Activated CD8-positive, alpha-beta memory T cell treated with anti-CD3 and anti-CD28 coated beads, Interleukin-2, amount 10 ng/mL, durations not matched to agents 7 days and 5 days (primary cell): Measurements from ENCODE around the gene TMPRSS12. TPM values are rescaled to one million over a fixed set of nuclear protein-coding genes. Genes with fewer than 3 reads are reported as not detected.
A peak's percentile ranks its signal among the peaks of the same experiment; 100 is the strongest.
"Not testable (repeated sequence)": the region's sequence is repeated elsewhere in the genome, so short reads cannot be mapped to it uniquely, and the experiment has no call there.

Experiments
- ATAC-seq: fragments of 150-1000 bp; cut with Tn5 transposase; one replicate; pipeline ENCODE4 v1.10.0; 2021; ENCODE audit warnings: moderate library complexity
- CTCF ChIA-PET: fragments of 350-600 bp; sonication (Branson Sonifier 250); formaldehyde crosslinking; loops from one replicate; lab custom pipeline; 2021; ENCODE audit warnings: antibody characterized with exemption; lab: Charles Lee
- DNase-seq: peaks from one replicate; pipeline ENCODE4 v3.0.0-alpha.2; 2020
- H3K27ac Mint-ChIP-seq: one replicate; pipeline ENCODE4 v1.8.0; 2021; ENCODE audit warnings: mild to moderate bottlenecking, mixed read lengths
- H3K27me3 Mint-ChIP-seq: one replicate; pipeline ENCODE4 v1.8.0; 2021; ENCODE audit warnings: mixed read lengths
- H3K36me3 Mint-ChIP-seq: one replicate; pipeline ENCODE4 v1.8.0; 2021; ENCODE audit warnings: mild to moderate bottlenecking, mixed read lengths
- H3K4me1 Mint-ChIP-seq: one replicate; pipeline ENCODE4 v1.8.0; 2021; ENCODE audit warnings: mixed read lengths
- H3K4me3 Mint-ChIP-seq: one replicate; pipeline ENCODE4 v1.8.0; 2021; ENCODE audit warnings: mild to moderate bottlenecking, moderate library complexity, mixed read lengths
- H3K9me3 Mint-ChIP-seq: one replicate; pipeline ENCODE4 v1.8.0; 2022; ENCODE audit warnings: low read depth, mixed read lengths
- total RNA-seq, 2 experiments: library from RNA; stranded (reverse); gene quantifications; one replicate each; pipeline ENCODE4 v1.2.3, GENCODE V29; 2021

TMPRSS12 gene
- total RNA-seq, 2 experiments from 2014 or later = not detected

GRCh38 chr12:50882563-50882962, 39.8 kb downstream of the TMPRSS12 start:
- no peak for ATAC-seq
- H3K27me3 Mint-ChIP-seq = no peaks in the 10 kb centered on the region
- CTCF ChIA-PET = no interaction called here

GRCh38 chr12:50887191-50887590, 44.5 kb downstream of the TMPRSS12 start:
- no peak overlapping the region for H3K4me3 Mint-ChIP-seq
- H3K27ac Mint-ChIP-seq = no peak overlapping the region
- ATAC-seq (no peak), DNase-seq (no peak)
- H3K9me3 Mint-ChIP-seq = no peaks in the 10 kb centered on the region
- CTCF ChIA-PET = no interaction called here
- H3K36me3 Mint-ChIP-seq = no peaks in the 10 kb centered on the region
- no peaks in the 10 kb centered on the region for H3K4me1 Mint-ChIP-seq
- no peaks in the 10 kb centered on the region for H3K27me3 Mint-ChIP-seq

More at GRCh38 chr12:50882563-50882962, 39.8 kb downstream of the TMPRSS12 start:
- H3K36me3 Mint-ChIP-seq = peaks cover 1% of the 10 kb centered on the region
- no peaks in the 10 kb centered on the region for H3K9me3 Mint-ChIP-seq
- no peak overlapping the region for H3K4me3 Mint-ChIP-seq
- H3K4me1 Mint-ChIP-seq = no peaks in the 10 kb centered on the region
- DNase-seq = no peak
- H3K27ac Mint-ChIP-seq = no peak overlapping the region

DNA sequence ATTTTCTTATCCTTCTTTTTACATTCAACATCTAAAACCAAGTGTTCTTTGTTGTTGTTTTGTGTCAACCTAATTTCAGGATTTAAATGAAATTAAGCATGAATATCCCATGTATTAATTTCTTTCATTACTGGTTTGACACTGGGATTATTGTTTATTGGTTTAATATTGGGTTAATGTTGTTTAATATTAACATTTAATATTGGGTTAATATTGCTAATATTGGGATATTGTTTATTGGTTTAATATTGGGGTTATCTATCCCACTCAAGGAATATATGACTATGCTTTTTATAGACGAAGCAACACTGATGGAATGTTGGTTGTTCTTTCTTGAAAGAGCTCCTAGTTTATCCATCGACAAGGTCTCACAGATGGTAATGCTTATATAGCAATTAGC, 45.9 kb downstream of the TMPRSS12 start:
- Mint-ChIP-seq H3K27ac (no peak overlapping the region), H3K36me3 (no peaks in the 10 kb centered on the region), H3K27me3 (no peaks in the 10 kb centered on the region), H3K4me3 (no peak overlapping the region), H3K9me3 (no peaks in the 10 kb centered on the region), H3K4me1 (no peaks in the 10 kb centered on the region)
- ATAC-seq (no peak), DNase-seq (no peak)
- CTCF ChIA-PET = no interaction called here

- ATAC-seq = no peak
- Mint-ChIP-seq H3K9me3 (no peaks in the 10 kb centered on the region), H3K36me3 (no peaks in the 10 kb centered on the region), H3K27me3 (no peaks in the 10 kb centered on the region), H3K4me3 (no peak overlapping the region), H3K27ac (no peak overlapping the region), H3K4me1 (no peaks in the 10 kb centered on the region)
- CTCF ChIA-PET = no interaction called here
- no peak for DNase-seq
Measured at GRCh38 chr12:50894241-50894640, 51.5 kb downstream of the TMPRSS12 start.

DNA sequence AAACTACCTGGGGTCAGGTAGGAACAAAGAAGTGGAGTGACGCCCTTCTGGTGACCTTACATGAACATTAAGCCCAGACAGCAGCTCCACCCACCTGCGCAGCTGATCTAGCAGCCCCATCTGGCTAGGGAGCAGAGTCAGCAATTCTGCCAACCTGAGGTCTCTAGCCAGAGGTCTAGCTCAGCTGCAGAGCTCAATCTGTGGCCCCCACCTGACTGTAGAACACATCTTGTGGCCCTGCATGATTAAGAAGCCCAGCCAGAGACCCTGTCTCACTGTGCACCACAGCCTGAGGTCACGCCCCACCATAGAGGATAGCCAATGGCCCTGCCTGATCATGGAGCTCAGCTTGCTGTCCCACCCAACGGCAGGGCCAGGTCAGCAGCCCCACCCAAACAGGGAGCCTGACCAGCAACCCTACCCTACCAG, 59.0 kb downstream of the TMPRSS12 start:
- H3K4me1 Mint-ChIP-seq = no peaks in the 10 kb centered on the region
- no peaks in the 10 kb centered on the region for H3K27me3 Mint-ChIP-seq
- H3K4me3 Mint-ChIP-seq = no peak overlapping the region
- DNase-seq (no peak), ATAC-seq (no peak)
- no peaks in the 10 kb centered on the region for H3K36me3 Mint-ChIP-seq
- no peak overlapping the region for H3K27ac Mint-ChIP-seq
- CTCF ChIA-PET = no interaction called here
- H3K9me3 Mint-ChIP-seq = no peaks in the 10 kb centered on the region

DNA sequence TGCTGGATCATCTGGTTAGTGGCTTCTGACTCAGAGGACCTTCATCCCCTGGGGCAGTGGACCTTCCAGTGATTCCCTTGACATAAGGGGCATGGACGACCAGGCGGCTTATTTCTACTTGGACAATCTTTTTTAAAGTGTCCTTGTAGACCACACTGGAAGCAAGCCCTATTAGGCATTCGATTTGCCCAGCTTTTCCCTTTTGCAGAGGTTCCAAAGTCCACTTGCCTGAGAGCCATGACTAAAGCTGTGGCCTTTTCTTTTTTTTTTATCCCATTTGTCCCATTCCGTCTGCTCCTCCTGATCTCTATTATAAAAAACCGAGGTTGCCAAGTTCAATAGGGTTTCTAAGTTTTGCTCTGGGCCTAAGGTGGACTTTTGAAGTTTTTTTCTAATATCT, 65.8 kb downstream of the TMPRSS12 start:
- H3K27ac Mint-ChIP-seq, ATAC-seq, DNase-seq, H3K36me3 Mint-ChIP-seq, CTCF ChIA-PET, H3K27me3 Mint-ChIP-seq, H3K4me1 Mint-ChIP-seq, H3K4me3 Mint-ChIP-seq: not testable (repeated sequence)
- peaks cover 10% of the 10 kb centered on the region for H3K9me3 Mint-ChIP-seq

- H3K4me3 Mint-ChIP-seq, CTCF ChIA-PET, H3K27ac Mint-ChIP-seq, ATAC-seq, H3K4me1 Mint-ChIP-seq, H3K27me3 Mint-ChIP-seq: not testable (repeated sequence)
- Mint-ChIP-seq H3K36me3 (peaks cover 13% of the 10 kb centered on the region), H3K9me3 (peaks cover 23% of the 10 kb centered on the region)
- peak; percentile 21 for DNase-seq
Measured at GRCh38 chr12:50912361-50912760, 69.6 kb downstream of the TMPRSS12 start.

DNA sequence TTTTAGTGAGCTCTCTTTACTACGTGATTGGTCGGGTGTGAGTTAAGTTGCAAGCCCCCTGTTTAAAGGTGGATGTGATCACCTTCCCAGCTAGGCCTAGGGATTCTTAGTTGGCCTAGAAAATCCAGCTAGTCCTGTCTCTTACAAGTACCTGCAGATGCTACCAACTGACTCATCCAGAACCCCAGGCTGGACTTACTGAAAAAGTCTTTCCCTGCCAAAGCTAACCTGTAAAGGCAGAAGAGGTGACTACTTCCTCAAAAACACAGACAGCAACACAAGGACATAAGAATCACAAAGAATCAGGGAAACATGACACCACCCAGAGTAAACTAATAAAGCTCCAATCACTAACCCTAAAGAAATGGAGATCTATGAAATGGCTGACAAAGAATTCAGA, 70.5 kb downstream of the TMPRSS12 start:
- Mint-ChIP-seq H3K27ac (no peak overlapping the region), H3K4me1 (peaks cover under 1% of the 10 kb centered on the region), H3K4me3 (no peak overlapping the region), H3K9me3 (peaks cover 23% of the 10 kb centered on the region), H3K36me3 (peaks cover 17% of the 10 kb centered on the region), H3K27me3 (no peaks in the 10 kb centered on the region)
- no peak for DNase-seq
- CTCF ChIA-PET = interaction anchor here (0.9 kb wide), 2 partner anchors 13 to 18 kb away, joined by 3 to 5 read pairs; no protein-coding TSS in a partner anchor
- ATAC-seq = no peak

DNA sequence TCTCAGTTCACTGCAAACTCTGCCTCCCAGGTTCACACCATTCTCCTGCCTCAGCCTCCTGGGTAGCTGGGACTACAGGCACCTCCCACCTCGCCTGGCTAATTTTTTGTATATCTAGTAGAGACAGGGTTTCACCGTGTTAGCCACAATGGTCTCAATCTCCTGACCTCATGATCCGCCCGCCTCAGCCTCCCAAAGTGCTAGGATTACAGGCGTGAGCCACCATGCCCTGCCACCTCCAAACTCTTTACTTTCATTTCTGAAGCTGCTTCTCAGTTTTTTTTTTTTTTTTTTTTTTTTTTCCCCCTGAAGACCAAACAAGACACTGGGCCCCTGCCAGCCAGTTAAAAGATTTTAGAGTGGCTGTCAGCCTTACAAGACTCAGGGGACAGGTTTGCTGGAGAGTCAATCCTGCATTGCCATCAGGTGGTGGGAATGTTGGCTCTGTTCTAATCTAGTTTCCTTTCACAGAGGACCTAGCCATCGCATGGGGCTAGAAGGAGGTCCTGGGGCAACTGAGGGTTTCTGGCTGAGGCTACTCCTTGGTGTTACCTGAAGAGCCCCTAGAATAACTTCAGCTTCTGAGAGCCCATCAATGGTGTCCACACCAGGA, 72.3 kb downstream of the TMPRSS12 start:
- CTCF ChIA-PET = interaction anchor here (1.2 kb wide), 1 partner anchor 9 kb away, joined by 5 read pairs; no protein-coding TSS in a partner anchor
- Mint-ChIP-seq H3K9me3 (peaks cover 23% of the 10 kb centered on the region), H3K27ac (no peak overlapping the region), H3K27me3 (no peaks in the 10 kb centered on the region), H3K4me1 (peaks cover 12% of the 10 kb centered on the region), H3K4me3 (no peak overlapping the region), H3K36me3 (peaks cover 21% of the 10 kb centered on the region)
- DNase-seq (no peak), ATAC-seq (no peak)

- CTCF ChIA-PET = no interaction called here
Measured at GRCh38 chr12:50916292-50916691, 73.6 kb downstream of the TMPRSS12 start.

DNA sequence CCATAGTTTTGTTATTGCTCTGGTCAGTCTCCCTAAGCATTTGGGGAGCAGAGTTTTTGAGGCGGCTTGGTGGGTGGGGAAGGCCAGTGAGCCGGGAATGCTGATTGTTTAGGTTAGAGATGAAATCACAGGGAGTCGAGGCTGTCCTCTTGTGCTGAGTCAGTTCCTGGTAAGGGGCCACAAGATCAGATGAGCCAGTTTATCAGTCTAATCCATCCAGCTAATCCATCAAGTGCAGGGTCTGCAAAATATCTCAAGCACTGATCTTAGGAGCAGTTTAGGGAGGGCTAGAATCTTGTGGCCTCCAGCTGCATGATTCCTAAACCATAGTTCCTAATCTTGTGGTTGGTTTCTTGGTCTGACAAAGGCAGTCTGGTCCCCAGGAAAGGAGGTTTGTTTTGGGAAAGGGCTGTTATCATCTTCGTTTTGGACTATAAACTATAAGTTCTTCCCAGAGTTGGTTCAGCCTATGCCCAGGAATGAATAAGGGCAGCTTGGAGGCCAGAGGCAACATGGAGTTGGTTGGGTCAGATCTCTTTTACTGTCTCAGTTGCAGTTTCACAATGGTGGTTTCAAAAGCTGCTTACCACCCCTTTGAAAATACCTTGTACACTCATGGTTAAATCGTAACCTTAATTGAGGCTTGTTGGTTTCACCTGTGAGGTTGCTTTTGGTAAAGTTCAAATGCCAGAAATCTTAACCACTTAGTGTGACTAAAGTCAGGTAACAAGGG, 76.0 kb downstream of the TMPRSS12 start:
- H3K9me3 Mint-ChIP-seq = peaks cover 10% of the 10 kb centered on the region
- ATAC-seq (no peak), DNase-seq (no peak)
- CTCF ChIA-PET = no interaction called here
- H3K27me3 Mint-ChIP-seq = no peaks in the 10 kb centered on the region
- no peak overlapping the region for H3K4me3 Mint-ChIP-seq
- H3K36me3 Mint-ChIP-seq = peaks cover 17% of the 10 kb centered on the region
- no peak overlapping the region for H3K27ac Mint-ChIP-seq
- H3K4me1 Mint-ChIP-seq = peaks cover 23% of the 10 kb centered on the region

More at GRCh38 chr12:50916292-50916691, 73.6 kb downstream of the TMPRSS12 start:
- Mint-ChIP-seq H3K36me3 (peaks cover 21% of the 10 kb centered on the region), H3K9me3 (peaks cover 21% of the 10 kb centered on the region), H3K27ac (no peak overlapping the region), H3K4me1 (peaks cover 12% of the 10 kb centered on the region), H3K4me3 (no peak overlapping the region), H3K27me3 (no peaks in the 10 kb centered on the region)
- no peak for ATAC-seq
- DNase-seq = no peak

DNA sequence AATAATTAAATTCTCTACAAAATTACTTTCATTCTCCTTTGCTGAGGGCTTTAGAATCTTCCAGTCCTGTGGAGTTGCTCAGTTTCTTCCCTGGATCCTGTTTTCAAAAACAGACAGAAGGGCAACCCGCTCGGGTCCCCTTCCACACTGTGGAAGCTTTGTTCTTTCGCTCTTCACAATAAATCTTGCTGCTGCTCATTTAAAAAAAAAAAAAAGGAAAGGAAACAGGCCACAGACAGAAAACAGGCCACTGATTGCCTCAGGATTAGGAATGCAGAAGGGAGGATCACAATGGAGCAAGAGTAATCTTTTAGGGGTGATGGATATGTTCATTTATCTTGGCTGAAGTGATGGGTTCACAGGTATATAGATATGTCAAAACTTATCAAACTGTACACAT, 80.1 kb downstream of the TMPRSS12 start:
- ATAC-seq = no peak
- CTCF ChIA-PET = interaction anchor here (1.1 to 1.7 kb wide), 2 partner anchors 8 to 97 kb away, joined by 3 to 5 read pairs; no protein-coding TSS in a partner anchor
- DNase-seq = no peak
- H3K9me3 Mint-ChIP-seq = no peaks in the 10 kb centered on the region
- H3K36me3 Mint-ChIP-seq = peaks cover 9% of the 10 kb centered on the region
- H3K27ac Mint-ChIP-seq = no peak overlapping the region
- no peaks in the 10 kb centered on the region for H3K27me3 Mint-ChIP-seq
- no peak overlapping the region for H3K4me3 Mint-ChIP-seq
- H3K4me1 Mint-ChIP-seq = peaks cover 48% of the 10 kb centered on the region

- peak overlapping the region; percentile 82 for H3K27ac Mint-ChIP-seq
- DNase-seq (peak; percentile 27), ATAC-seq (no peak)
- peaks cover 50% of the 10 kb centered on the region for H3K4me1 Mint-ChIP-seq
- no peaks in the 10 kb centered on the region for H3K9me3 Mint-ChIP-seq
- no peaks in the 10 kb centered on the region for H3K27me3 Mint-ChIP-seq
- H3K4me3 Mint-ChIP-seq = peak overlapping the region; percentile 72
- peaks cover 2% of the 10 kb centered on the region for H3K36me3 Mint-ChIP-seq
- CTCF ChIA-PET = interaction anchor here (0.9 to 1.7 kb wide), 4 partner anchors 9 to 105 kb away, joined by 3 to 5 read pairs (median 3); partner anchors contain the start of gene SLC11A2
Measured at GRCh38 chr12:50923361-50924130, 80.8 kb downstream of the TMPRSS12 start.
